HG03135 (cell line): ENCODE data around the gene NCAM2.

Source experiments
- ATAC-seq: cut with Tn5 transposase; IDR thresholded peaks from one replicate; pipeline ENCODE4 v1.9.1; 2021; ENCODE audit warnings: mild to moderate bottlenecking, moderate library complexity; ENCODE audit not compliant: unreplicated experiment

Gene NCAM2

DNA sequence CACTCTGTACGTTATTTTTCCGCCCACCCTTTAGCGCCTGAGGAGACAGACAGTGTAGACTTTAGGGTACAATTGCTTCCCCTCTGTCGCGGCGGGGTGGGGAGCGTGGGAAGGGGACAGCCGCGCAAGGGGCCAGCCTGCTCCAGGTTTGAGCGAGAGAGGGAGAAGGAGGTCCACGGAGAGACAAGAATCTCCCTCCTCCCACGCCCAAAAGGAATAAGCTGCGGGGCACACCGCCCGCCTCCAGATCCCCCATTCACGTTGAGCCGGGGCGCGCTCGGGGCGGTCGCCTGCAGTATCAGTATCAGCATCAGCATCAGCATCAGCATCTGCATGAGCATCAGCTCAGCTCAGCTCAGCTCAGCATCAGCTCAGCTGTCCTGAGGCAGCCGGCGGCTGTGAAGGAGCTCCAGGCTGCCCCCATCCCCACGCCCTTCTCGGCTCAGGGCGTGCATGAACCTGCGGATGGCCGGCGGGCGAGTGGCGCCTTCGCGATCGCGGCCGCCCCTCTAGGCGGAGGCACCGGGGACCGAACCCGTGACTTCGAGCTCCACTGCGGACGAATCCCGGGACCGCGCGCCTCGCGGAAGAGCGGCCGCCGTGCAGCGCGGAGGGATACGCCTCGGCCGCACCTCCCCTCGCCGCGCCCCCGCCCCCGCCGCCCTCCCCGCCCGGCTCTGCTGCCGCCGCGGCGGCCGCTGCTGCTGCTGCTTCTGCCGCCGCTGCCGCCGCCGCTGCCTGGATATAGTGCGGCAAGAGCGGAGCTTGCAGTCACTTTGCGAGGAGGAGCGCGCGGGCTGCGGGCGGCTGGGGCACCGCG lies at the start of gene NCAM2:
Gene NCAM2 (plus strand): TSS at position 774 of the 820 bp plus-strand sequence.
- peak; percentile 56 for ATAC-seq

DNA sequence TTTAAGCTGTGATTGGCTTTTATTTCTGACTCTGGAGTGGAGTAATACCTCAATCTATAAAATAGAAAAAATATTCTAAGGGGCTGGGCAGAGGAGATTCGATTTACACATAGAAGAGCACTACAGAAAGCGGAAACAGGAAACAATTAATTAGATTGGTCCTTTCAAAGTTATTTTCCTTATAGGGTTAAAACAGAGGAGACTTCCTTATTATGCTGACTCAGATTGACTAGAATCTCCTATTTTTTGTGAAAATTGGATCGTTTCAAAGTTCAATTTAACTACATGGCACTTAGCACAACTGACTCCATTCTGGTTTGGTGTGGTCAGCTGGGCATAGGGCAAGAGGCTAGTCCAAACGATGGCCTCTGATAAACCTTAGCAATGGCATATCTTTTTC lies 48.3 kb upstream of the NCAM2 start:
- ATAC-seq, result no peak

DNA sequence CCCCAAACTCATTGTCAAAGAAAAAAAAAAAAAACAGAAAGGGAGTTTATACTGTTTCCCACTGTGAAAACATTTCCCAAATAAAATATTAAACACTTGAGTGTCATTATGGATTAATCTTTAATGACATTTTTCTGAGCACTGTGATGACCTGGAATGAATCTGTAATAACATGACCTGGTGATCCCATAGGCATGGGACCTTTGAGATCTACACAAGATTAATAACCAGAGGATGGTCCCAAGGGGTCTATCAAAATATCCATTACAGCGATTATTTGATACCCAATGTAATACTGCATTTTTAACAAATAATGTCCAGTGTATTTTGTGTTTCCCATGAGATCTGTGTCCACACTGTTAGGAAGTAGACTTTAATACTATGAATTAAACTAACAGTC lies 32.4 kb upstream of the NCAM2 start:
- no peak for ATAC-seq

DNA sequence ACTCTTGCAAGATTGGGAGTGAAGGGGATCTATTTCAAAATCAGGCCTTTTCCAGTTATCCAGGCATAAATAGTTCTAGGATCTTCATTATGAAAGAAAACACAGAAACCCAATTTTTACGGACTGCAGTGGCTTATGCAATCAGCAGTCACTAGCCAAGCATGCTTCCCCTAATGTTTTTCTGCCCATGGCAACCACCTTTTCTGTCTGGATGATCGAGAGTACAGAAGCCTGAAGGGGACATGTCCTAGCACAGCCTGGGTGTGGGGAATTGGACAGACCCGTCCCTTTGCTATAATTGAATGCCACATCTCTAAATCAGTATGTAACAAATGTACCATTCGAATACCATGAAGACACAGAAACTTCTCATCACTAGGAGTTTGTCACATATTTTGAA lies 29.8 kb upstream of the NCAM2 start:
- ATAC-seq, result no peak

DNA sequence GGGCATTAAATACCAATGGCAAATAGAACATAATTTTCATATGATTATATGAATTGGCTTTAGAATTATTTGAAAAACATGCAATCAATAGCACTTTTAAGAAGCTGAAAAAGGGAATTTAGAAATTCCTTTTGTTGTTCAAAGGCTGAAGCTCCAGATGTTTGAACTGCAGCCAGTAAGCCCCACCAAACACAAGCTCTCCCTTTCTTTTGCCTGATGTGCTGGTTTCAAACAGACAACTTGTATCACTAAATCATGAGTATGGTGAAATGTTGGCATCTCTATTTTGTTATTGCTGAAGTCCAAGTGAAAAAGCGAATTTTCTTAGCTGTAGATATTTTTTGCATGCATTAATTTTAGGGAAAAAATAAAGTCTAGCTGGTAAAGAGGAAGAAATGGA lies 27.5 kb upstream of the NCAM2 start:
- ATAC-seq, result no peak

DNA sequence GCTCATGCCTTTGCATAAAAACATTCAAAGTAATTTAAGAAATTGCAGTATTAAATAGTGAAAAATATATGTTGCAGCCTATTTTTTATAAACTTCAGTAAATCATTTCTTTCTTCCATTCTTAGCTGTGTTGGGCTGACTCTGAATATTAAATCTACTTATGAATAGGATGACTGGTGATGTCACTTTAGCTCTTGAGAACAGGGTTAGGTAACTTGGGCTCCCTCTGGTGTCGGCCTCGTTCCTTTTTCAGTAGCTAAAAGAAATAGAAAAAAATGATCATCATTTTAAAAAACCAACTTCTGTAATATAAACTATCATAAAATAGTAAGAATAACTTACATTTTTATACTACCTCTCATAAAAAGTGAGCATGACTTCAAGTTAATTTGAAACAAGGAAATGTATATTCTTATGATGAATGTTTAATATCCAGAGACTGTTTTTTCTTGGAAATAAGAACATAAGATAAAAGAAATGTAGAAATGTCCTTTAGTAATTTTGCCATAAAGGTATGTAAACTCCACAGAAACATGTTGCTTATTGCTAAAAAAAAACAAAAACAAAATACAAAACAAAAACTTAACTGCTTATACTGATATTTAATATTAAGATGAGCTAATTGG lies 26.8 kb upstream of the NCAM2 start:
- no peak for ATAC-seq

DNA sequence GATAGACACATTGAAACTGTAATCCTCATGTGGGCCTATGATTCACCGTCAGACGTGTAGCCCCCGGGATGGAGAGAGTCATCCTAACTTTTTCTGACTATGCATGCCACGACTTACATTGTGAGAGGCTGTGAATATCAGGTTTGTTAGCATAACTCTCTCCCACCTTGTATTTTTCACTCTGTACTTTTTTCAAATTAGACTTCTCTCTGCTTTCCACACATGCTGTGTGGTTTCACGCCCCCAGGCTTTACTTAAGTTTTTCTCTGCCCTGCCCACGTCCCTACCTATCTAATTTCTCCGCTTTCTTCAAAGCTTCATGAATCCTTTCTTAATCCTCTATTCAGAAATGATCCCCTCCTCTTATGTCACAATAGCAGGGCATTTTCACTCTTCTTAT lies 3.4 kb upstream of the NCAM2 start:
- no peak for ATAC-seq

DNA sequence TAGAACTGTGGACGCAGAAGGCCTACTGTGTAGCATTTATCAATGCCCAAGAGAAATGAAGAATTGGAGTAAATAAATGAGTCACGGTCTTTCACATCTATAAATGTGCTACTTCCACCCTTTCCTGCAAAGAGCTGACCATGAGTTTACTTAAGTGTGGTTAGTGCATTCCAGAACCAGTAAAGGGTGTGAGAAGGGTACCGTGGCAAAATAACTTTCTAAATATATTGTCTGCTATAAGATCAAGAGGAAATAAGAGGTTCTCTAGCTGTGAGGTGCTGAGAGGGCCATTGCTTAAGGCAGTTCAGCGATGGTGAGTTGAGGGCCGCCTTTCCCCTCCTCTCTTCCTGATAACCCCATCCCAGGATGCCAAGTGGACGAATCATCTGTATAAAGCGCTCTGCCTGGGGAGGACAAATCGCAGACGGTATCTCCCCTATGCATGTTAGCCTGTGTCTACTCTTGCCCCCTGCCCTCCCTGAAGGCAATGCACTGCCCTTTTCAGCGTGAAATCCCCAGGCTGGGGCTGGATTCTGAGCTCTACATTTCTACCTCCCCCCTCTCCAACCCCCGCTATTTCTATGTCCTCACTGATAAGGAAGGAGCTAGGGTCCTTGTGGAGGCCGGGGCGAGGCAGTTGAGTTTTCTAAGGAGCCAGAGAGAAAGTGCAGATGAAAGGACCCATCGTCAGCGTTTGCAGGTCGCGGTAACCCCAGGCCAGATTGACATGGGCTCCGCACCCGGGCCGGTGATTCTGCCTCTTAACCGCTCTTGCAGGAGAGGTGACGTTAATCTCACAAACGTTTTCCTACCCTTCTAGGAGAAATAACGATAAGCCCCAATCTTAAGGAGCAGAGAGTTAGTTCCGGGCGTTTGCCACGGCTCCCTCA lies 1.5 kb upstream of the NCAM2 start:
- ATAC-seq, result no peak

DNA sequence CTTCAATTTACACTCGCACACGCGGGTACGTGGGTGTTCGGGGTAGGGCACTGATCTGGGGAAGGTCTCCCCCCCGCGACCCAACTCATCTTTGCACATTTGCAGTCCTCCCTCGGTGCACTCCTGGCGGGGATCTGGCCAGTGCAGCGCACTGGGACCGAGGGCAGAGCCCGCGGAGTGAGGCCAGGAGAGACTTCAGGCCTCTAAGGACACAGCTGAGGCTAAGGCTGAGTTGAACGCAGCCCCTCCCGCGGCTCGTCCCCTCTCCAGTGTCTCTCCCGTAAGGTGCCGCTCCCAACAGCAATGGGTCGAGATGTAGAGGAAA lies 936 bp upstream of the NCAM2 start:
- ATAC-seq, result no peak

DNA sequence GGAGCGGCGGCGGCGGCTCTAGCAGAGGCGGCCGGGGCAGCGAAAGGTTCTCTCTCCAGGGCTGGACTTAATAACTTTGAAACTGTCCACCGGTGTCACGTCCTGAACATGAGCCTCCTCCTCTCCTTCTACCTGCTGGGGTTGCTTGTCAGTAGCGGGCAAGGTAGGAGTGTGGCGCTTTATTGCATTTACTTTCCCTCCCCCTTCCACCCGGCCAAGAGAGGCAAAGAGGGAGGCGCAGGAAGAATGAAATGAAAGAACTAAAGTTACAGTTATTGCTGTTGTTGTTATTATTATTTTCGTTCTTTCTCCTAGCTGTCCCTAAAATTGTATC lies 214 bp downstream of the NCAM2 start:
- ATAC-seq, result peak; percentile 15

DNA sequence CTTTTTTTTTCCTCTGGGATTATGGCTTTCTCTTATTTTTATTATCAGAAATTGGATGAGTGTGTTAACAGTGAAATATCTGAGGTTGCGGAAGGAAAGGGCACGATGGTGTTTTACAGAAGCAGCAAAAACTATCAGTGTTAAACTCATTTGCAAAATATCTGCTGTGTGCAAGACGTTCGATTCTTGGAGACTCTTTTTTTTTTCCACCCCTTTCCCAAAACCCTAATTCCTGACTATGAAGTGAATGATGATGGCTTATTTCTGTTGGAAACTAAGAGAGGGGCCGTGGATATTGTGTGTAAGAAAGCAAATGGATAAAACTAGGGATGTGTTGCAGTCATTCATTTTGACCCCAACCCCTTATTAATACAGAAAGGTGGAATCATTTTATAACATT lies 677 bp downstream of the NCAM2 start:
- no peak for ATAC-seq

DNA sequence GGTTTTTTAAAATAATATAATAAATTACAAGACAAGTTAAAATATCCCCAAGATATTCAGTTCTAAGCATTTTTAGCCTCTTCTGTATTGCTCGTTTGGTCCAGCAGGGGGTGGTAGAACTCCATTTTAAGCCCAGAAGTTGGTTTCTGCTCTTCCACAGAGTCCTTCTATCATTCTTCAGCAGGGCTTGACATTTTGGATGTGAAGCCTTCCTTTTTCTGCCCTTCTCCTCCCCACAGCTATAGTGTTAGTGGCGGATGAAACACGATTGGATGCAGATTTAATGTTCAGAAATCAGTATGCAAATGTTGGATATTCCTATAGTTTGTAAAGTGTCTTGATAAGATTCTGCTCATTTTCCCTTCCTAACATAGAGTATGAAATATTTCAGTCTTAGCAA lies 1.4 kb downstream of the NCAM2 start:
- ATAC-seq, result no peak

DNA sequence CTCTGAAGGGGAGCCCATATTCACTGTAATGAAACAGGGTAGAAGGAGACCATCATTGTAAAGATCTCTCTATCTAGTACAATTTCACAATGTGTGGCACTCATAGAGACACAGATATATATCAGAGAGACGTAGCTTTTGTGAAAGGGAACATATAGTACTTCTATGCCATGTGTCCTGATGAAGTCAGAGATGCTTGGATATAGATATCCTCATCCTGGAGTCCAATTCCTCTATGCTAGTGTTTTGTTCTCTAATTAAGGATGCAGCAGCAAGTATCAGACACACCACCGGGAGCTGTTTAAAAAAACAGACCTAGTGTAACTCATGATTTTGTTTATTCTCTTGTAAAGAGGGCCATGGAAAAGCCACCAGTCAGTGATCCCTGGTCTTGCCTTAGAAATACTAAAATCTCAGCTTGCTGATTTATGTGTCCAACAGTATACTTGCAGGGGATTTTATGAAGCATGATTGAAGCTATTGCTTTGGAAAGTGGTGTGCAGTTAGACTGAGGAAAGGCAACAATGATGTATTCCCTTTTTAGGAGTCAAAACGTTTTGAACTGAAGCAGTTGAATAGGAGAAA lies 2.5 kb downstream of the NCAM2 start:
- ATAC-seq, result no peak

DNA sequence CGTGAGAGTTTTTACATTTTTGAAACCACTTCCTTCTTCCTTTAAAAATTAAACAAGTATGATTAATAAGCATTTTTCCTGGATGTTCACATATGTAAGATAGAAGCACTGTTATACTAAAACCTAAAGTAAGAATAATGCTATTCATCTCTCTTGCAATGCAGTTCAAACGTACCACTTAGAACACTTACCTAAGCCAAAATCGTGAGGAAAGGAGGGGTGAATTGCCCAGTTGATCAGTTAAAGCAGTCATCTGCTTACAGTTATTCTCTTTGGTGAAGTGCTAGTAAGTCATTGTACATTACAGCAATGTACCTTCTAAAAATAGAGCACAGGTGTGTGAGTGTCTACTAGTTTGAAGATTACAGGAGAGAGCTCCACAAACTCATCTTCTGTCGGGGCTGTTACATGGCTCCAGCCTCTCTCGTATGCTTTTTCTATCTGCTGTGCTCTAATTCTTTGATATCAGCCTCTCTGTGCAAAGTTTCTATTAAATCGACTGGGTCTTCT lies 3.4 kb downstream of the NCAM2 start:
- ATAC-seq, result no peak

DNA sequence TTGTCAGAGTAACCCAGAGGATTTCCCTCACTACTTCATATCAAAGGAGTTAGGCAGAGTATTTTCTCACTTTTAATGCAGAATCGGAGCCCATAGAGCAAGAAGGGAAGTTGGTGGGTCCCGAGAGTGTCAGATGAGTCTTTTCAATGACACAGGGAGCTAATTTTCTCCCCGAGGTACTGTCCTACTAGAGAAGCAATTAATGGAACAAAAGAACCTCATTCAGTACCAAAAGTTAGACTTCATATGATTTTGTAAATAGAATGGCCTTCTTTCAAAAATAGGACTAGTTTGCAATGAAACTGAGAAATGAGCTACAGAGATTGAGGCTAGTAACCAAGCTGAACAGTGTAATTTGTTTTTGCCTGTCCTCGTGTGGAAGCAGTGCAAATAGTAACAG lies 3.9 kb downstream of the NCAM2 start:
- ATAC-seq, result no peak

DNA sequence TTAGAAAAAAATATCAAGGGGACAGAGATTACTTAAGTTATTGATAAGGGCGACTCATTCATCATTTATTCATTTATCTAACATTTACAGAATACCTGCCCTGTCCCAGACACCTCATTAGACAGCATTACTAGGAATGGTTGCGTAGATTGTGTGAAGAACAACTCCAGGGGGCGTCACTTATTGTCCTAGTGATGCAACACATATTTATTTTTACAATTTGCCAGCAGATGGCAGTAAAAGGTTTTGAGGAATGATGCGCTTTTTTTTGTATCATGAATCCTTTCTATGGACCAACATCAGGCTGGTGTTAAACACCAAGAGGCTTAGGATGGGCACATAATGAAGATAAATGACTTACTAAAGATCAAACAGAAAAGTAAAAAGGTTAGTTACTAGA lies 5.5 kb downstream of the NCAM2 start:
- no peak for ATAC-seq

DNA sequence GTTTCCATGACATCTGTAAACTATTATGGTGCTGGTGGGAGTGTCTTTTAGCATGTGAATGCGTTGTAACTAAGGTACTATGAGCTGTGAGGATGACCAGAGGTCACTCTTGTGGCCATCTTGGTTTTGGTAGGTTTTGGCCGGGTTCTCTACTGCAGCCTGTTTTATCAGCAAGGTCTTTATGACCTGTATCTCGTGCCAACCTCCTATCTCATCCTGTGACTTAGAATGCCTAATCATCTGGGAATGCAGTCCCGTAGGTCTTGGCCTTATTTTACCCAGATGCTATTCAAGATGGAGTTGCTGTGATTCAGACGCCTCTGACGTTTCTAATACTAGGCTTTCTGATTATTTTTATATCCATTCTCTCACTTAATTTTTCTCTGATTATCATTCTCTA lies 9.4 kb downstream of the NCAM2 start:
- ATAC-seq, result no peak

DNA sequence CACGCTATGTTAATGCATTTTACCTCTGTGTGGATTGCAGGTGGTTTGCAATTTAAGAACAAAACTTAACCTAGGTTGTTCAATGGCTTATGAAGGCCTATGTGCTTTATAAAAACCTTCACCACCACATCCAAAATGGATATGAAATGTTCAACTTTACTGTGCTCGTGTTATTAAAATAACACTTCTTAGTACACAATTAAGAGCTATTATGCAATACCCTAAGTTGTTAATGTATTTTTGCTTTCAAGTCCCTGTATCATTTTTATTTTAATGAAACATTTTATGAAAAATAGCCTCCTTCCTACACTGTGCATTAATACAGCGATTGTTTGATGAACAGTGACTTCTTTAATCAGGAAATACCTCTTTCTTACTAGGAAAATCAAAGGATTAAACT lies 12.0 kb downstream of the NCAM2 start:
- ATAC-seq, result no peak

DNA sequence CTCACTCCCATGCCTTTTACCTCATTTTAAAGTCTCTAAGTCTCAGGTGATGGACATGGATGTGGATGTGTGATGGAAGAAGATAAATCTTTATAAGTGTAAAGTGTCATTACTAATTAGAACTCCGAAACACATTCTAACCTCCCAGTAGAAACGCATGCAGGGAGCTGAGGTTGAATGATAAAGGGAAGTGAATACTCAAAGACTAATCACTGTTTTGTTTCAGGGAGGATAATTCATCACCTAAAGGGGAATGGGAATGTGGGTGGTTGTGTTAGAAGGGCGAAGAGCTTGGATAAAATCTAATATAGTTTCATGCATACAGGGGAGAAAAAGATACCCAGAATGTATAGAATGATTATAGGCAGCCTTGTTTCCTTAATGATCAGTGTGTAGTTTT lies 12.5 kb downstream of the NCAM2 start:
- ATAC-seq, result no peak

DNA sequence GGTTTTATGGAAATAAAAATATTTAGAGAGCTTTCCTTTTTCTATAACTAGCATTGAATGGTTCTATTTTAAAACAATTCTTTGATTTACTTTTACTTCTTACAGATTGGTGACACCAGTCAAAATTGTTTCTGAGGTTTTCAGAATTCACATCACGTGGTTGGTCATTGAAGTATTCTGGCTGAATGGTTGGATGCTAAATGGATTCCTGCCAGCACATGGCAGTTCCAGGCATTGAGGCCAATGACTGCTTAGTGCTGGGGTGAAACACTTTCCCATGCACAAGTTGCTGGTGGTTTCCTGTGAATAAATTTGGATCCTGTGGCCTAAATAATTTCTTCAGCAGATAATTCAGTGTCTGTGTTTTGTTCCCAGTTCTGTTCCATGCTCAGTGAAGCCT lies 20.6 kb downstream of the NCAM2 start:
- ATAC-seq, result no peak

DNA sequence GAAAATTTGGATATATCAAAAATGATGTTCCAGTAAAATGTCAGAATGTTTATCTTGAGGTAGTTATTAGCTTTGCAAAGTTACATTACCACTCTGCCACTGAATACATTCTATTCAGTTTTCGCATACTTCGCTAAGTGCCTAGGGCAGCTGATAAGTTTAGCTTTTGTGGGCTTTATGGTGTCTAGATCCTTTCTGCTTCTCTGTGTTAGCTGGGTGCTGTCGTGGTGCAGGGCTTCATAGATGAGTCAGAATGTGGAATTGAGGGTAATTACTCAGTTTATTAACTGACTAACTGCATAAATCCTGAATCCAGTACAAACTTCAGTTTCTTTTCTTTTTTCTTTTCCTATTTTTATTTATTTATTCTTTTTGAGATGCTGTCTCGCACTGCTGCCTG lies 21.5 kb downstream of the NCAM2 start:
- no peak for ATAC-seq
